Thymus (tissue), 11 donors: Measurements from ENCODE around the gene SLC39A10. TPM values are rescaled to one million over a fixed set of nuclear protein-coding genes. Genes with fewer than 3 reads are reported as not detected.
"Not testable (repeated sequence)": the region's sequence is repeated elsewhere in the genome, so short reads cannot be mapped to it uniquely, and the experiment has no call there.

ENCODE experiments used
- DNase-seq, 9 donors: peaks; one replicate each; pipeline ENCODE4 v3.0.0-alpha.2; 2013; ENCODE audit warnings: low spot score in 9 of 9, low read depth in 6 of 9, missing footprints in 1 of 9
- H3K27ac ChIP-seq, 2 donors: one replicate each; pipeline ENCODE4 v1.5.1; 2013; ENCODE audit warnings: control low read depth in 1 of 2, low read depth in 1 of 2, low read length in 1 of 2, mild to moderate bottlenecking in 1 of 2, moderate library complexity in 1 of 2
- H3K27me3 ChIP-seq, 2 donors: one replicate each; pipeline ENCODE4 v1.5.1; 2013; ENCODE audit warnings: low read length in 1 of 2; ENCODE audit not compliant: control insufficient read depth in 2 of 2, insufficient read depth in 1 of 2
- H3K36me3 ChIP-seq, 2 donors: one replicate each; pipeline ENCODE4 v1.5.1; 2013; ENCODE audit warnings: low read length in 1 of 2, mild to moderate bottlenecking in 1 of 2, moderate library complexity in 1 of 2; ENCODE audit not compliant: control insufficient read depth in 2 of 2, insufficient read depth in 2 of 2
- H3K4me1 ChIP-seq, 2 donors: one replicate each; pipeline ENCODE4 v1.5.1; 2013; ENCODE audit warnings: low read length in 2 of 2; ENCODE audit not compliant: control insufficient read depth in 2 of 2, insufficient read depth in 2 of 2
- H3K4me3 ChIP-seq, 2 donors: one replicate each; pipeline ENCODE4 v1.5.1; 2013; ENCODE audit warnings: low read length in 2 of 2, control low read depth in 1 of 2, mild to moderate bottlenecking in 1 of 2
- H3K9me3 ChIP-seq, 2 donors: one replicate each; pipeline ENCODE4 v1.5.1; 2013; ENCODE audit warnings: low read length in 1 of 2, mild to moderate bottlenecking in 1 of 2; ENCODE audit not compliant: control insufficient read depth in 2 of 2, insufficient read depth in 1 of 2
- WGBS: extraction: QIAGEN DNeasy Blood & Tissue Kit; methylation state at CpG from one replicate; pipeline ENCODE4 v1.1.7; 2013; 5-methylcytosine and 5-hydroxymethylcytosine counted together
- polyA plus RNA-seq: library from polyadenylated mRNA; stranded (reverse); fragments of 200-250 nt; gene quantifications from one replicate; pipeline ENCODE4 v1.2.3, GENCODE V29; 2013
- total RNA-seq: library from RNA; stranded (reverse); fragments of 120-200 nt; gene quantifications from one replicate; pipeline ENCODE4 v1.2.4, GENCODE V29; 2013
- donor health status: healthy.

The SLC39A10 gene
- total and polyA plus RNA-seq, 2 donors, result 11.4 to 40.2 TPM

DNA sequence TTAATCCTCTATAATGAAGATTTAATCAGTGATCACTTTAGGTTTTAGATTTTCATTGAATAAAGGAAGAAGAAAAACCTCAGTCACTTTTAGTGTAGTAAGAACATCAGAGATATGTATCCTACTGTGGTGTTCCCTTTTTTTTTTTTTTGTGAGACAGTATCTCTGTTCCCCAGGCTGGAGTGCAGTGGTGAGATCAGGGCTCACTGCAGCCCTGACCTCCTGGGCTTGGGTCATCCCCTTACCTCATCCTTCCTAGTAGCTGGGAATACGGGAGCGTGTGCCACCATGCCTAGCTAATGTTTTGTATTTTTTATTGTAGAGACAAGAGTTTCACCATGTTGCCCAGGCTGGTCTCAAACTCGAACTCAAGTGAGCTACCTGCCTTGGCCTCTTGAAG lies 5.1 kb downstream of the SLC39A10 start:
- Histone ChIP-seq H3K36me3 (peaks cover 0 to 3% of the 10 kb centered on the region in 2 donors), H3K9me3 (no peaks in the 10 kb centered on the region), H3K4me3 (no peak overlapping the region), H3K27me3 (no peaks in the 10 kb centered on the region), H3K27ac (no peak overlapping the region), H3K4me1 (peaks cover 0 to 2% of the 10 kb centered on the region in 2 donors)
- DNase-seq, result no peak
- WGBS, result 64% methylated on average over 3 of the region's 3 CpGs

DNA sequence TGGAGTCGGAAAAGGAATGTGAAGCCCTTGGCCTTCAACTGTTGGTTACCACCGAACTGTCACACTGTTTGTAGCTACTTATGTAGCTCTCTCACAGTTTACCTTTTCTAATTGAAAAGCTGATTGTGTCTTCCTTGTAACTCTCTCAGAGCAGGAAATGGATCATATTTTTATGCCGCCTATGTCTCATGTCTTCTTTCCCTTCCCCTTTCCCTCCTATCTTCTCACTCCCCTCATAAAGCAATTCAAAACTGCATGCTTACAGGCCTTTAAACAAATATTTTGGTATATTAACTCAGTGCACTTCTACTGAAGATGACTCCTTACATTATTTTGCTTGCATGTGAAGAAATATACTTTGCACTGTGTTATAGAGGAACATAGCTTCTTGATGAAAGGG lies 6.0 kb downstream of the SLC39A10 start:
- Histone ChIP-seq H3K4me3 (no peak overlapping the region), H3K4me1 (peaks cover 0 to 2% of the 10 kb centered on the region in 2 donors), H3K36me3 (peaks cover 0 to 3% of the 10 kb centered on the region in 2 donors), H3K27ac (no peak overlapping the region), H3K9me3 (no peaks in the 10 kb centered on the region), H3K27me3 (no peaks in the 10 kb centered on the region)
- DNase-seq, result no peak
- WGBS, result 91% methylated on average over 3 of the region's 3 CpGs

DNA sequence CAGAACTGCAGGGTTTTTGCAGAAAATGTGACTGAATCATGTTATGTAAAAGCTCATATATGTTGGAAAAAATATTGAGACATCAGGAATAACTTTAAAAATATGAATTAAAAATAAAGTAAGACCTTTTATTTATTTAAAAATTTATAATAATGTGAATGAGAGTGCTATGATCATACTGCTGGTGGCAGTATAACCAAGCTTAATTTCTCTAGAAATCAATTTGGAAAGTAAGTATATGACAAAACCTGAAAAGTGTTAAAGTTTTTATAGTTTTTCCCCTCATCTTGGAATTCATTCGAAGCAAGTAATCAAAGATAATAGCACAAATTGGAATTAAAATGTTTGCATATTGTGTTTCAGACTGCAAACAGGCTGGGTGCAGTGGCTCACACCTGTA lies 7.5 kb downstream of the SLC39A10 start:
- Histone ChIP-seq H3K36me3 (peaks cover 0 to 3% of the 10 kb centered on the region in 2 donors), H3K4me3 (no peak overlapping the region), H3K27me3 (no peaks in the 10 kb centered on the region), H3K4me1 (peaks cover 0 to 2% of the 10 kb centered on the region in 2 donors), H3K9me3 (no peaks in the 10 kb centered on the region), H3K27ac (no peak overlapping the region)
- DNase-seq, result no peak
- 94% methylated on average over 1 of the region's 1 CpG for WGBS

DNA sequence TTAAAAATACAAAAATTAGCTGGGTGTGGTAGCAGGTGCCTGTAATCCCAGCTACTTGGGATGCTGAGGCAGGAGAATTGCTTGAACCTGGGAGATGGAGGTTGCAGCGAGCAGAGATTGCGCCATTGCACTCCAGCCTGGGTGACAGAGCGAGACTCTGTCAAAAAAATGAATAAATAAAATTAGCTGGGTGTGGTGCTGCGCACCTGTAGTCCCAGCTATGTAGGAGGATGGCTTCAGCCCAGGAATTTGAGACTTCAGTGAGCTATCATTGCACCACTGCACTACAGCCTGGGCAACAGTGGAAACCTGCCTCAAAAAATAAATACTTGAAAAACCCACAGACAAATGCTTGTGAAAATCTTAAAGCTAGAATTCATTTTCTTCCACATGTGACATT lies 8.1 kb downstream of the SLC39A10 start:
- H3K9me3 ChIP-seq, H3K27ac ChIP-seq, H3K27me3 ChIP-seq, H3K4me3 ChIP-seq, H3K36me3 ChIP-seq, H3K4me1 ChIP-seq, DNase-seq: not testable (repeated sequence)
- WGBS, result 99% methylated on average over 4 of the region's 4 CpGs

DNA sequence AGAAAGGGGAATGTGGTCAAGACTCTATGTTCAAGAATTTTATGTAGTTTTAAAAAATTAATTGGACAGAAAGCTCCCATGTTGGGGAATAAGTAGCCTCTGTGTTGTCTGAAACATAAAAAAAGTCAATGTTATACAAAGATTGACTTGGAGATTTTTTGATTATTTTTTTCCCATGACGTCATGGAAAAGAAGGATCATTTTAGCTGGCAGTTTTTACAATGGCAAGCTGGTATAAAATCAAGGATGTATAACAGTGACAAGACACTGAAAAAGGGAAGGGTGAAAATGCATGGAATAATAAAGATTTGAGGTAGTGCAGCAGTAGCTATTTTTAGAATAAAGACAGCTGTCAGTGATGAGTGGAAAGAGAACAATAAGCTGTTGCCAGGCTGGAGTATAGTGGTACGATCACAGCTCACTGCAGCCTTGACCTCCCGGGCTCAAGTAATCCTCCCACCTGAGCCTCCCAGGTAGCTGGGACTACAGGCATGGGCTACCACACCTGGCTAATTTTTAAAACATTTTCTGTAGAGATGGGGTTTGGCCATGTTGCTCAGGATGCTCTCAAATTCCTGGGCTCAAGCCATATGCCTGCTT lies 9.2 kb downstream of the SLC39A10 start:
- Histone ChIP-seq H3K27ac (no peak overlapping the region), H3K36me3 (peaks cover 0 to 3% of the 10 kb centered on the region in 2 donors), H3K9me3 (no peaks in the 10 kb centered on the region), H3K4me3 (no peak overlapping the region), H3K4me1 (no peaks in the 10 kb centered on the region), H3K27me3 (no peaks in the 10 kb centered on the region)
- 97% methylated on average over 3 of the region's 3 CpGs for WGBS
- DNase-seq, result no peak

DNA sequence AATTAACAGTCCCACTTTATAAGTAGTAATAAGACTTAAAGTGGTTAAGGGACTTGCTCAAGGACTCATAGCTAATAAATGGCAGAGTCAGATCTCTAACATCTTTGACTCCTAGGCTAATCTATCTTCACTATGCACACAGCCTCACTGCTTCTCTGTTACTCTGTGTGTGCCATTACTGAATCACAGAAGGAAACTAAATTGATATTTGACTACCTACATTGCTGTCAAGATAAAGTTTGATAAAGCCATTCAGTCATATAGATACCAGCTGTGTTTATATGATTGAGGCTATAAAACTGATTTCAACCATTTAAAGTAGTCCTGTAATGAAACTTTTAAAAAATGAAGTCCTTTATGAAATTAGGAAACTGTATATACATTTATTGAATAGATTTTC lies 10.9 kb downstream of the SLC39A10 start:
- Histone ChIP-seq H3K36me3 (no peaks in the 10 kb centered on the region), H3K27me3 (no peaks in the 10 kb centered on the region), H3K27ac (no peak overlapping the region), H3K4me3 (no peak overlapping the region), H3K9me3 (no peaks in the 10 kb centered on the region), H3K4me1 (no peaks in the 10 kb centered on the region)
- no peak for DNase-seq

DNA sequence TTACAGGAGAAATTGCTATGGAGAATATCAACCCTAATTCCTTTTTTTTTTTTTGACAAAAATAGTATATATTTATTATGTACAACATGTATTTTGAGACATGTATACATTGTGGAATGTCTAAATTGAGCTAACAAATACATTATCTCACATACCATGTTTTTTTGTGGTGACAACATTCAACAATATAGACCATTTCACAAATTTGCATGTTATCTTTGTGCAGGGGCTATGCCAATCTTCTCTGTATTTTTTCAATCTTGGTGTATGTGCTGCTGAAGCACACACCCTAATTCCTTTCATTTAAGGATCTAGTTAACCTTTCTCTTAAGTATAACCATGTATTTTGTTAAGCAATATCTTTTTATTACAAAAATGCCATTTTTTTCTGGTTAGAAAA lies 13.2 kb downstream of the SLC39A10 start:
- no peak overlapping the region for H3K4me3 ChIP-seq
- DNase-seq, result no peak
- no peaks in the 10 kb centered on the region for H3K27me3 ChIP-seq
- no peak overlapping the region for H3K27ac ChIP-seq
- no peaks in the 10 kb centered on the region for H3K36me3 ChIP-seq
- H3K4me1 ChIP-seq, result no peaks in the 10 kb centered on the region
- no peaks in the 10 kb centered on the region for H3K9me3 ChIP-seq

DNA sequence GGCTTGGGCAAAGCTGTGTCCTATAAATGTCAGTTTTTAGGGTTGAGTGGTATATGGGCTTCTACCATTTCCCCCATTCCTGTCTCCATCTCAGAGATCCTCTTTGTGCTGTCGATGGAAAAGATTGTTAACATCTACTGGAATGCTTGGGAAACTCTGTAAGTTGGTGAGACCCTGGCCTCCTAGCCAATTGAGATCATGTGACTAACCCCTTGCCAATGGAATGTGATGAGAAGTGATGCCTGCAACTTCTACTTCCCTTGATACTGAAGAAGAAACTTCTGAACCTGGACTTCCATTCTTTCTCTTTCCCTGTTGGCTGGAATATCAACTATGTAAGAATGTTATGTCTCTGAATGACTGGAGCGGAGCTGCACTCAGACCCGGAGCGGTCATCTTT lies 14.5 kb downstream of the SLC39A10 start:
- Histone ChIP-seq H3K4me1 (no peaks in the 10 kb centered on the region), H3K36me3 (no peaks in the 10 kb centered on the region), H3K9me3 (no peaks in the 10 kb centered on the region), H3K27ac (no peak overlapping the region), H3K27me3 (no peaks in the 10 kb centered on the region), H3K4me3 (no peak overlapping the region)
- WGBS, result 72% methylated on average over 4 of the region's 4 CpGs
- DNase-seq, result no peak

DNA sequence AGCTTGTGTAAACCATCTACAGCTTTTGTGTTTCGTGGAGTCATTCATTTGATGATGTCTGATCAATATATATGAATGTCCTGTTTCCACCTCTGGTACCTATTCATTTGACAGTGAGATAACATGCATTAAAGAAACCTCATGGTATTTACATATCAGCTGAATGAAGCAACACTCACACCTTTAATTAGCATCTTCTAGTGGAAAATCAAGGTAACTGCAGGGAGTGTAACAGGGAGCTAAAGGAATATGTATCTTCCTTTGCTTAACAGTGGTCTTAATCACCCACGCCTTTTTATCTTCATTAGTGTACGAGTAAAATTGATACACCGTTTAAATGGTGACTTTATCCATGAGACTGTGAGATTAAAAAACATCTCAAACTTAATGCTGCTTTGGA lies 15.6 kb downstream of the SLC39A10 start:
- Histone ChIP-seq H3K36me3 (no peaks in the 10 kb centered on the region), H3K4me1 (no peaks in the 10 kb centered on the region), H3K27ac (no peak overlapping the region), H3K27me3 (no peaks in the 10 kb centered on the region), H3K9me3 (no peaks in the 10 kb centered on the region), H3K4me3 (no peak overlapping the region)
- 97% methylated on average over 4 of the region's 4 CpGs for WGBS
- DNase-seq, result no peak
